Lung microvascular endothelial cell (primary cell): ENCODE data around the gene ANKRD6. TPM values are rescaled to one million over a fixed set of nuclear protein-coding genes. Genes with fewer than 3 reads are reported as not detected.

Source experiments
- DNase-seq, 2 donors: peaks; one replicate each; pipeline versions ENCODE4 v3.0.0 to v3.0.0-alpha.2; 2010; ENCODE audit warnings: low read depth in 2 of 2
- total RNA-seq: library from RNA; depleted of rRNA; stranded (reverse); fragments of >200 nt; gene quantifications from 2 replicates; pipeline ENCODE4 v1.2.1, GENCODE V29; 2014

ANKRD6 gene
- total RNA-seq, 1 donor from 2014 or later: 13.9 TPM

DNA sequence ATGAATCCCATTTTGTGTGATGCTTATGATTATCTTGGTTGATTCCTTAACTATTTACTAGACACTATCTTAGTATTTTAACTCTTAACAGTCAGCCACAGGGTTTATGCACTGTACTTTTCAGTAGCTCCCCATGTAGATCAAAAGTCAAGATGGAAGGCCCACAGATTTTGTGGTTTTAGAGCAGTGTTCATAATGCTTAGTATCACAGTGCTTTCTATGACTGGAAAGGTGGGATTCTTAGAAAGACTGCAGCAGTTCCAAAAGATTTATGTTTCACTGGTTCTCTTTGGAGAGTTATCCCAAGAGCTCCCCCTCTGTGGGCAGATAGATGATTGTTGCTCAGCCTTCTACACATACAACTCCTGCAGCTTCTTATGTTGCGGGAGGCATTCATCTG lies 34.5 kb downstream of the ANKRD6 start:
- DNase-seq: no peak

DNA sequence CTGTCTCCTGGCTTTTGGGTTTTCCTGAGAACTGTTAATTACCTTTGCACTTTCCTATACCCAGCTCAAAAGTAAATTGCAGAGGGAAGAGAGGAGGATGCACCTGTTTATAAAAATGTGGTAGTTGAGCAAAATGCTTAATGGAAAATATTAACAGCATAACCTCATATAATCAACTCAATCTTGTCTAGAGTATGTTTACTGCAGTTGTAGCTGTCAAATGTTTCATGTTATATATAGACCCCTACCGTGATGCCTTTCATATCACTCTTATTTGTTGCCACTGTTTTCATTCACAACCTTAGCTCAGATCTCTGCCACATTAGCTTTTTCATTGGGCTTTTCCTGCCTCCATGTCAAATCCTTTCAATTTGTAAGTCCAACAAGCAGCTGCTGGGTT lies 36.0 kb downstream of the ANKRD6 start:
- DNase-seq: no peak

DNA sequence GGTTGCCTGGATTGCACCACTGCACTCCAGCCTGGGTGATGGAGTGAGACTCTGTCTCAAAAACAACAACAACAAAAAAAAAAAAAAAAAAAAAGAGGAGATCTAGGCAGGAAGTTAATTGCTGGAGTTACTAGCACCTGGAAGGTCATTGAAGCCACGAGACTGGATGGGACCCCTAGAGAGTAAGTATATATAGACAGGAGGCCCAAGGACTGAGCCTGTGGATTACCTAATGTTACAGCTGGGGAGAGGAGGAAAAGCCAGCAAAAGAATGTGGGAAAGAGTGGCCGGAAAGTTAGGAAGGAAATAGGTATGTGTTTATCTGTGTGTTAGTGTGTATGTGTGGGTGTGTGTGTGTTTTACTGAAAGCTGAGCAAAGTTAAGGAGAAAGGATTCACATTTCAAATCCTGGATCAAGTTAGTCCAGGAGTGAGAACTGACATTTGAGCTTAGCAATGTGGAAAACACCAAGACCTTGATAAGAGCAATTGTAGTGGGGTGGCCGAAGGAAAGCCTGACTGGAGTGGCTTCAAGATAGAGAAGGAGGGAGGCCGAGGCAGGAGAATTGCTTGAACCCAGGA lies 38.4 kb downstream of the ANKRD6 start:
- DNase-seq: peak in 1 of 2 donors; percentile 68

DNA sequence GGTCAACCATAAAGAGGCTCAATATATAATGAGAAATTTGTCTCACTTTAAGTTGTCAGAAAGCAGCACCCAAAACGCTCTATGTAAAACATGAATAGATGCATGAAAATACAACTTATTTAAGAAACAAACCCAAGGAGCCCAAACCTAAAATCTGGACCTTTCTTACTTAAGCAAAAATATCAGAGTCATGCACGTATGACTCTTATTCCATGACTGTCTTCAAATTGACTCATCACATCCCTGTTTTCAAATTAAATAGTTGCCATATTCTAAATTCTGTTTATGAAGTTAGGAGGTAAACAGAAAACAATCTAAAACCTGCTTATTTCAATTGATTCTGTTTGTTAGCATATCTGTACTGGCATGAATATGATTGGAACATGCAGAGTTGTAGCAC lies 42.1 kb downstream of the ANKRD6 start:
- DNase-seq: no peak

DNA sequence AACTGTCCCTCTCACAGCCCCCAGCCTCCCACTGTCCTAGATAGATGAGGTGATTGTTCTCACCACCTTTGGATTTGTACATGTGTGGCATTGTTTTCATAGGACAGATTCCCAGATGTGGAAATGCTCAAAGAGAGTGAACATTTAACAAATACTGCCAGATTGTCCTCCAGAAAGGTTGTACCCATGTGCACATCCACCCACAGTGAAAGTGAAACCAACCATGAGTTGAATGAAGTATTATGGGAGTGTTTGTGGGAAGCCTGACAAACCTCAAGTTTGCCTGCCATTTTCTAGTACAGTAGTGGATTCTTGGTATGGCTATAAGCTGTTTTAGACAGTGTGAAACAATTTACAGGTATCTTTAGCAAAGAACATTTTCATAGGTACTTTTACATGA lies 42.7 kb downstream of the ANKRD6 start:
- peak in 1 of 2 donors; percentile 83 for DNase-seq

DNA sequence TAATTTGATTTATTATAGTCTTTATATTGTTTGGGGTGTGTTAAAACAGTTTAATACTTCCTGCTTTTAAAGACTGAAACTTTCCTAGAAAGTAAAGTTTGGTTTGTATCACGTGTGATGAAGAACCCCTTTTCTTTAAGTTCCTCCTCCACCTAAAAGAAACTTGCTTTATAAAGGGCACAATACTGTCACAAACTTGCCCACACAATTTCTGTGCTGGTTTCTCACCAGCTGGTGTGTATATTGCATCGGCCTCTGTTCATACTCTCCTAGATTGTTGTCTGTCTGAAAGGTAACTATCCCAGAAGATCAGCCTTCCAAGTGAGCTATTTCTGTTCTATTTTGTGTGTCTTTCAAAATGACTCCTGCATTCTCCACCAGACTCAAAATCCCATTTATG lies 46.9 kb downstream of the ANKRD6 start:
- no peak for DNase-seq

DNA sequence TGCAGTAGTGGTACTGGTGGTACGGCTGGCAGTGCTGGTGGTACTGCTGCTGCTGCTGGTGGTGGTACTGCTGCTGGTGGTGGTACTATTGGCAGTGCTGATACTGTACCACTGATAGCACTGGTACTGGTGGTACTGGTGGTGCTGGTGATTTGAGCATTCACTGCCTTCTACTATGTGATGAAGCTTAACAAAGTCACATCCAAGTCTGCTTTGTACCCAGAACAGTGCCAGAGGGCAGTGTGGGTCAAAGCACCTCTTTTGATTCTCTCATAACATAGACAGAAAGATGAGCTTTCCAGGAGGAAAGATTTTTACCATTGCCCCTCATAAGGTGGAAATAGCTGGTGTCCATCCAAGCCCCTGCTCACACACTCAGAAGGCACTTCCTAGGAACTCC lies 48.7 kb downstream of the ANKRD6 start:
- no peak for DNase-seq

DNA sequence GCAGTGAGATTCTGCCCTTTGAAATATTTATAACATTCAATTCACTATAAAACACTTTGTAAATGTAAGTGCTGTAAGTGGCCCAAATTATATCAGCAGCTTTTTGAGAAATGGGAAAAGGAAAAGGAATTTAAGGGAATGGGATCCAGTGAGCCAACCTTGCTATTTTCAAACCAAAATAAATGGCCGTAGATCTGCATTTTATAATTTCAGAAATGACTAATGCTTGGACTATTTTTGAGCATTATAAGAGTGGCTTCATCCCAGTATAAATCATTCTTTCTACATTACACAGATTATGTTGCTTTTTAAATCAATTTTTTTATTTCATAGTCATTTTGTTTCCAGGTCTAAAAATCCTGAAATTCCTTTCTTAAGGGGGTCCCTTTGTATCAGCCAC lies 49.2 kb downstream of the ANKRD6 start:
- no peak for DNase-seq

DNA sequence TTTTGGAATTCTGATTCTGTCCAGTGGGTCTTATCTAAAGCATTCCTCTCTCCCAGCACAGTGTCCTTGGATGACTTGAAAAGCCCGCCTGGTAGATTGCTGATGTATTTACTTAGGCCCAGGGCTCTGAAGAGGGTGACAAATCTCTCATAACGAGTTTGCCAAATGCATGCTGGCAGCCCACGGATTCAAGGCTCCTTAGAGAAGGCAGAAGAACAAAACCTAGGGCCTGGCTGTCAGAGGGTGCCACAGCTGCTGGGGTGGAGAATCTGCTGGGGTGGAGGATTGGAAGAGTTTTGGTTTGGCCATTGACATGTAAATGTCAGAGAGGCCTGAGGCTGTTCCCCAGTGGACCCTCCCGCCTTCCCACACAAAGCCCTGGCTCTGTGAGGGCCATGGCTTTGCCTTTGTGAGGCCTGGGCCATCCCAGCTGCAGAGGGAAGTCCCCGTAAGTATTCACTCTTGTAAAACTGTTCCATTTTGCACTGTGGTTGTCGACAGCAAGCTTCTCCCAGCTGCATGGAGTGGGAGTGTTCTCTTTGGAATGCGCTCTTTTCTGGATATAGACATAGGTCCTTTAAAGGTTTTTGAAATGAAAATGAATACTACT lies 50.3 kb downstream of the ANKRD6 start:
- no peak for DNase-seq

DNA sequence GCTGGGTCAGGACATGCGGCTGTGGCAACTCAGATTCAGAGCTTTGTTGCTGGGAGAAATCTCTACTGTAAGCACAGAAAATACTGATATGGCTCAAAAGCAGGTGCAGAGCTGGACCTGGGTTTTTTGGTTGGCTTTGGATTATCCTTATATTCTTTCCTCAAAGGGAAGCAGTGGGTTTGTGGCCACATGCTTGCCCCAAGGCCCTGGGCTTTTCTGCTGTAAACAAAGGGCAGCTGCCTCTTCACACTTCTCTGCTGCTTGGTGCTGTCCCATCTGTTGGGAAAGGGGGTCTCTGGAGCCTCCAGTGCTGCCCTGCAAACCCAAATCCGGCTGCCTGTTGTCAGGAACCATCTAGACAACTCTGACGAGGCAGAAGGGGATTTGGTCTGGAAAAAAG lies 52.4 kb downstream of the ANKRD6 start:
- DNase-seq: no peak

DNA sequence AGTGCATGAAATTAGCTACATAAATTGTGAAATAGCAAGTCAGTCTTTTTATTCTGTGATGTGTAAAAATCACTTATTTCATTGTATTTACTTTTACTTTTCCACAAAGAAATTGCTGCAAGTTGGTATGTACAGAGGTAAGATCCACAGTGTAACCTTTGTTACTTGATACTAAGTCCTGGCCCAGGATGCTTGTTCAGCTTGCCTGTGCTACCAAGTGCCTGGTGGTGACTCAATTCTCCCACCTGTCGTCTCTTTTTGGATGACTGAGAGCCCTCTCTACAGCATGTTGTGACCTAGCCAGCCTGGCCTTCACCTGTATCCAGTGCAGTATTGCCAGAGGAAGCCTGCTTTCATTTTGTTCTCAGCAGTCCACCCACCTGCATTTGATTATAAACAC lies 54.9 kb downstream of the ANKRD6 start:
- no peak for DNase-seq

DNA sequence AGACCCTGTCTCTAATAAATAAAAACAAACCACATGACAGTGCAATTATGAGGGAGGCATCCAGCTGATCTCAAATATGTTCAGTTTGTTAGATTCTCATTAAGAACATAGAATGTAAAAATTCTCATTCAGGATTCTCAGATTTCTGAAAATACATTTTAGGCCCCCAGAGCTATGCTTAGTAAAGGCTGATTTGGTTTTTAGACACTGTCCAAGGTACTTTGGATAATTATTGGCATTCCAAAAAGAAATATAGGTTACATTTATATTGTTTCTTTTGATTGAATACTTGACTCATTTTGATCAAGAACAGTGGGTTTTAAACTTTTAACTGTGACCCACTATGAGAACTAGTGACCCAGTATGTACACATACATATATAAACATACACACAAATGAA lies 55.5 kb downstream of the ANKRD6 start:
- no peak for DNase-seq

DNA sequence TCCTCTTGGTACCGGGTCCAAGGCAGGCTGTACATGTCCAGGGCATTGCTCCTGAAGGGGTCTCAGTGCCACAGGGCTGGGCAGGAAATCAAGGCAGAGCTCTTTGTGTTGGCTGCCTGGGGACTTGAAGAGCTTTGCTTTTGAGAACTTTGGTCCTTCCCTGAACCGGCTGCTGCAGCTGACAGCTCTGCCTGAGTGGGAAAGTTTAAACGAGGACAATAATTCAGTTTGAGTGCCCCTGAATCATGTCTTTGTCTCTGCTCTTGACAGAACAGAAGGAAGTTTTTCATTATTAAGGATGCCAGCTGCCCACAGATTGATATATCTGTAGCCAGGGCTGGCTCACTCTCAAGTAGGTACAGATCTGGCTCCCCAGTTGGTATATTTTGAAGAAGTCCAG lies 56.1 kb downstream of the ANKRD6 start:
- no peak for DNase-seq

DNA sequence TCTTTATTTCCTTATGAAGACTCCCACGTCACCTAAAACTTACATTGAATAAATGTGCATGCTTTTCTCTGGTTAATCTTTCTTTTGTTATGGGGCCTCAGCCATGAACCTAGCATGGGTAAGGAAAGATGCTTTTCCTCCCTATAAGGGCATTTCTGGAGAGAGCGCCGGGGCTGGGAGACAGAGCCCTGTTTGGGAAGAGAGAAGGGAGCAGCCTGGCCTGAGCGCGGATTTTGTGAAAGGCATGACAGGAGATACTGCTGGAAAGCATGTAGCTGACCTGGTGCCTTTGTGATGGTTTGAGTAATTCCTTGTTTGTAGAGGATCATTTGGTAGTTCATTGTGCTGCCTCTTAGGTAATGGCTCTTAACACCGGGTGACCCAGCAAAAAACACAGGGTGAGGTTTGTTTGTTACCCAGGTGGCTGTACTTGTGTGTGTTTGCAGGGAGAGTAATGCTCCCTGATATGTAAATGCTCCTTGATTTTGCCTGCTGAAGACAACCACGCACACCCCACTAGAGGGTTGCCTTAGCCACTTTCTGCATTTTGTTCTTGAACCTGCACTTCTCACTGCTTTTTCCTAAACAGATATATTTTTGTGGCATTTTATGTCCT lies 59.2 kb downstream of the ANKRD6 start:
- no peak for DNase-seq

DNA sequence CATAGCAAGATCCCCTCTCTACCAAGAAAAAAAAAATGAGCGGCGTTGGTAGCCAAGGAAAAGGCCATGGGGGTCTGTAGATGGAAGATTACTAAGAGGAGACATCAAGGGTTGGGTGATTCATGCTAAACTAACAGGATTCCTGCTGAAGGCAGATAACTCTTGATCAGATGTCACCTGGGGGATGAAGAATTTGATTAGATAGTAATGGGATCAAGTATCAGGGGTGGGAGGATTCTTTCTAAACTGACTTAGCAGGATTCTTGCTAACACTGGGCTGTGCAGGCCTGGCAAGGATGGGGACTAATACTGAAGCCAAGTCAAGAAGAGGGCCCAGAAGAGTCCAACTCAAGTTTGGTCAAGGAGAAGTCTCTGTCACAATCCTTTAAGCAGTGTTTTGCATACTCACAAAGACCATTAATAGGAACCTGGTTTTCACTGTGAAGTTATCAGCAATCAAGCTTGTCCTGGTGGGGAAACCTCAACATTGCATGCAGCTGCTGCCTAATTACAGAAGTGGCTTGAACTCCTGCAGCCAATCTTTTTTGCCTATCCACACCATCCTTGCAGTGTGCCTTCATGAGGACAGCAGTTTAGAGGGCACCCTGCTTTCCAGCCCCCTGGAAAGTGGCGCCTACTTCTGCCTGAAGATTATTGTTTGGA lies 61.3 kb downstream of the ANKRD6 start:
- DNase-seq: no peak

DNA sequence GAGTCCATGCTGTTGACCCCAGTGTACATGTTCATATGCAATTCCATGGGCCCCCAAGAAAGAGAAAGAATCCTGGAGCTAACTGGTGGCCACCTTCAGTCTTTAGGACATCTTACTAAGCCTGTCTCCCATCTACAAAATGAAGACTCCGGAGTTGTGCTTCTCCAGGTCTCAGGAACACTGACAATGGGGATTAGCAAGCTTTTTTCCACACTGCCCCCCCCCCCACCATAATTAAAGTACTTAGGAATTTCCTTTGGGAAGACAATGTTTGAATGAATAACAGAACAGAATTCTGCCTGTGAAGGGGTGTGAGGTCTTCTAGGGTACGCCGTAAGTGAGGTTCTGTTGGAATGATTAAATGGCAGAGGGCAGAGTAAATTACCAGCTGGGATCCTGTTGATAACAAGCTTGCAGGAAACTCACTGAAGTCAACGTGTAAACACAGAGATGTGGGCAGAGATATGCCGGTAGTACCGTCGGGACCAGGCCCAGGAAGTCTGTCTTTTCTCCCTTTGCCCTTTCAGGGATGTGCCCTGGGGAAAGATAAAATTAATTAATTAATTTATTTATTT lies 63.1 kb downstream of the ANKRD6 start:
- peak; percentile 2 to 46 for DNase-seq

DNA sequence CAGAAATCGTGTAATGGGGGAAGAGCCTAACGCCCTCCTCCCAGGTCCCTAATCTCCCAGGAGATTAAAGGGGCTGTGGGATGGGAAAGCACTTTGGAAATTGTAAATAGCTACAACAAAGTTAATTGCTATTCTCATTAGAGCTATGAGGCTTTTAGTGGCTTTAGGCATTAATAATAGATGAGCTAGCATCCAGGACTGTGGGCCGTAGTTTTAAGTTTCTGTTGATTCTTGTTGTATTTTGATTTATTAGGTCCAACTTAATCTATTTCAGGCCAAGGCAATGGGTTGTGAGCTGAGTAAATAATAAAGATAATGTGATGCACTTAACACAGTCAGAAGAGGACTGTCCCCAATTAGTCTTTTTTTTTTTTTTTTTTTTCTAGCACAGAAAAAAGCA lies 67.7 kb downstream of the ANKRD6 start:
- DNase-seq: no peak

DNA sequence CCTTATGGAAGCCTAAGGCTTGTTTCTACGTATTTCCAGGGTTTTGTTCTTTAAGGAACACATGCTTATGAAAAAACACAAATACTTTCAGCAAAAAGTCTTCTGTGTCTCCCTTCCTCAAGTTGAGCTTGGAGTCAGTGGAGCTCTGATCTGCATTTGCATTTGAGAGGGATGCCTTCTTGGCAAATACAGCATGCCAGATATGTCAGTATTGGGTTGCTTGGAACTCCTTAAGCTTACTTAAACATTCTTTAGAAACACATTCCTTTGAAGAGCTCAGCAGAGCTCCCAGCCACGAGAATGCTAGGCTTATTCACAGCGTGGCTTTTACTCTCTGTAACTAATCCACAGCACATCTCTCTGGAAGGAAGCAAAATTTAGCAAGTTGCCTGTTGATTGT lies 68.3 kb downstream of the ANKRD6 start:
- DNase-seq: no peak

DNA sequence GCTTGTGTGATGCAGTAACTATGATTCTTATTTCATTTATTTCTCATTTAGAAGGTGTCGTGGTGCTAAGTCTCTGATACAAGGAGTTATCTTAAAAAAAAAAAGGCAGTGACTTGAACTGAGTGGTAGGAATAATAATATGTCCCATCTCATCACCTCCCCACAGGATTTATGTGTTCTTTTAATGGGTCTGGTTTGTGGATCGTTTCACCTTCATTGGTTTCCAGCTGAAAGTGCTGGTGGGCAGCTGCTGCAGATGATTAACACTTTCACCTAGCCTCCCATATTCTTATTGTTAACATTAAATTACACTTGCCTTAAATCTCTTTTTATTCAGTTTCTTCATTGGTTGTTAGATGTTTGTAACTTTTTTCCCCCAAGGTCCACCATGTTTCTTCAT lies 68.8 kb downstream of the ANKRD6 start:
- no peak for DNase-seq

DNA sequence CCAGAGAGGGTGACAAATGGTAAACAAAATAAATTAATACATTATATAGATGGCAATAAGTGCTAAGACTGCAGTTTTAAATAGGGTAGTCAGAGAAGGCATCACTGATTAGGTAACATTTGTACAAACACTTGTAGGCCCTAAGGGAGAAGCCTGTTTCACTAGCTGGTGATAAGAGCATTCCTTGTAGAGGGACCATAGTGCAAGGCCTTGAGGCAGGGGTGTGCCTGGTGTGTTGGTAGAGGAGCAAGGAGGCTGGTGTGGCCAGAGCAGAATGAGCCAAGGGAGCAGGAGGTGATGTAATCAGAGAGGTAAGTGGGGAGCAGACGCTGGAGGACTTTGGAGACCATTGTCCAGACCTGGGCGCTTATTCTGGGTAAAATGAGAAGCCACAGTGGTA lies 70.7 kb downstream of the ANKRD6 start:
- DNase-seq: no peak

DNA sequence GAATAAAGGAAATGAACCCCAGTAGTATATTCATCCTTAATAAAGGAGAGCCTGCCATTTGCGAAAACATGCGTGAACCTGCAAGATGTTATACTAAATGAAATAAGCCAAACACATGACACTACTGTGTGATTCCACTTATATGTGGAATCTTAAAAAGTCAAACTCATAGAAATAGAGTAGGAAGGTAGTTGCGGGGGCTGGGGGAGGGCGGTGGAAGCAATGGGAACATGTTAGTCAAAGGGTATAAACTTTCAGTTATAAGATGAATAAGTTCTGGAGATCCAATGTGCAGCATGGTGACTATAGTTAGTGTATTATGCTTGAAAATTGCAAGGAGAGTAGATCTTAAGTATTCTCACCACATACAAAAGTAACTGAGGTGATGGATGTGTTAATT lies 72.9 kb downstream of the ANKRD6 start:
- no peak for DNase-seq
